Smooth muscle cell (in vitro differentiated cells): ENCODE data around the gene ITGA7. TPM values are rescaled to one million over a fixed set of nuclear protein-coding genes. Genes with fewer than 3 reads are reported as not detected.

Source experiments
- DNase-seq: peaks from one replicate; lab custom pipeline; 2025; ENCODE audit not compliant: unreplicated experiment; lab: John Stamatoyannopoulos, UW
- H2AFZ ChIP-seq: fragments of 200-600 bp; sonication (generic); 2 replicates; pipeline ENCODE4 v1.6.0; 2016; ENCODE audit warnings: antibody characterized with exemption, low read depth, mild to moderate bottlenecking
- H3F3A ChIP-seq: fragments of 200-600 bp; sonication (generic); 2 replicates; pipeline ENCODE4 v1.6.0; 2017; ENCODE audit warnings: antibody characterized with exemption, low read depth
- H3K27ac ChIP-seq: fragments of 200-600 bp; sonication (generic); 2 replicates; pipeline ENCODE4 v1.5.1; 2016; ENCODE audit warnings: low read depth, mild to moderate bottlenecking
- H3K27me3 ChIP-seq: fragments of 200-600 bp; sonication (generic); 2 replicates; pipeline ENCODE4 v1.6.1; 2016; ENCODE audit warnings: low read depth, mild to moderate bottlenecking
- H3K36me3 ChIP-seq: fragments of 200-600 bp; sonication (generic); 2 replicates; pipeline ENCODE4 v1.5.1; 2016; ENCODE audit warnings: low read depth
- H3K4me1 ChIP-seq: fragments of 200-600 bp; sonication (generic); 2 replicates; pipeline ENCODE4 v1.5.1; 2016; ENCODE audit warnings: low read depth
- H3K4me2 ChIP-seq: fragments of 200-600 bp; sonication (generic); 2 replicates; pipeline ENCODE4 v1.6.0; 2016; ENCODE audit warnings: mild to moderate bottlenecking
- H3K4me3 ChIP-seq: fragments of 200-600 bp; sonication (generic); 2 replicates; pipeline ENCODE4 v1.5.1; 2016; ENCODE audit warnings: mild to moderate bottlenecking
- H3K79me2 ChIP-seq: fragments of 200-600 bp; sonication (generic); 2 replicates; pipeline ENCODE4 v1.6.0; 2016; ENCODE audit warnings: low read depth, mild to moderate bottlenecking
- H3K9ac ChIP-seq: fragments of 200-600 bp; sonication (generic); 2 replicates; pipeline ENCODE4 v1.6.0; 2016; ENCODE audit warnings: low read depth
- H3K9me3 ChIP-seq: fragments of 200-600 bp; sonication (generic); replicated peaks from 2 replicates; pipeline ENCODE4 v1.5.1; 2016; ENCODE audit warnings: low read depth
- H4K20me1 ChIP-seq: fragments of 200-600 bp; sonication (generic); 2 replicates; pipeline ENCODE4 v1.6.0; 2016; ENCODE audit warnings: low read depth
- WGBS: methylation state at CpG from one replicate; pipeline ENCODE4 v1.1.7; 2016; ENCODE audit warnings: low lambda C conversion rate; 5-methylcytosine and 5-hydroxymethylcytosine counted together
- polyA plus RNA-seq: library from polyadenylated mRNA; unstranded; fragments of >200 nt; fragmentation: Nextera tagmentation; extraction: Ambion mirVana; gene quantifications from 2 replicates; pipeline ENCODE4 v1.2.1, GENCODE V29; 2016
- total RNA-seq: library from RNA; depleted of rRNA; stranded (reverse); fragments of >200 nt; gene quantifications from 2 replicates; pipeline ENCODE4 v1.2.3, GENCODE V29; 2014
- TF ChIP-seq, protein P1 (sequence below): fragments of 200-600 bp; sonication (generic); IDR thresholded peaks from 2 replicates; pipeline ENCODE4 v1.5.1; 2017; ENCODE audit warnings: borderline replicate concordance, mild to moderate bottlenecking, antibody characterized with exemption; ENCODE audit not compliant: insufficient read depth, poor library complexity, severe bottlenecking

The ITGA7 gene
- total and polyA plus RNA-seq, 2 experiments from 2014 or later = 0.90 to 1.1 TPM

DNA sequence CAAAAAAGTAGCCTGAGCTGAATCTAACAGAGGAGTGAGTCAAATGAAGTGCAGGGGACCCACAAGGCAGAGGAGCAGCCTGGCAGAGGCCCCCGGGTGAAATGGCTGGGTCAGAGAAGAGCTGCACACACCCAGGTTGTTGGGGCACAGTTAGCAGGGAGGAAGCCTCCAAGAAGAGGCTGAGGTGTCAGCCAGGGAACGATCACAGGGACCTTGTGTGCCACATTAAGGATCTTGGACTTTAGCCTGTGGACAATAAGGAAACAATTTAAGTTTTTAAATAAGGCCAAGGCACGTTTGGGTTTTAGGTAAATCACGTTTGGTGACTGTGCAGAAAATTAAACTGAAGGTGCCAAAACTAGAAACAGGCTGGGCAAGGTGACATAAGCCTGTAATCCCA lies 36.0 kb downstream of the ITGA7 start:
- no peaks in the 10 kb centered on the region for H3F3A ChIP-seq
- TF ChIP-seq, protein P1, sequence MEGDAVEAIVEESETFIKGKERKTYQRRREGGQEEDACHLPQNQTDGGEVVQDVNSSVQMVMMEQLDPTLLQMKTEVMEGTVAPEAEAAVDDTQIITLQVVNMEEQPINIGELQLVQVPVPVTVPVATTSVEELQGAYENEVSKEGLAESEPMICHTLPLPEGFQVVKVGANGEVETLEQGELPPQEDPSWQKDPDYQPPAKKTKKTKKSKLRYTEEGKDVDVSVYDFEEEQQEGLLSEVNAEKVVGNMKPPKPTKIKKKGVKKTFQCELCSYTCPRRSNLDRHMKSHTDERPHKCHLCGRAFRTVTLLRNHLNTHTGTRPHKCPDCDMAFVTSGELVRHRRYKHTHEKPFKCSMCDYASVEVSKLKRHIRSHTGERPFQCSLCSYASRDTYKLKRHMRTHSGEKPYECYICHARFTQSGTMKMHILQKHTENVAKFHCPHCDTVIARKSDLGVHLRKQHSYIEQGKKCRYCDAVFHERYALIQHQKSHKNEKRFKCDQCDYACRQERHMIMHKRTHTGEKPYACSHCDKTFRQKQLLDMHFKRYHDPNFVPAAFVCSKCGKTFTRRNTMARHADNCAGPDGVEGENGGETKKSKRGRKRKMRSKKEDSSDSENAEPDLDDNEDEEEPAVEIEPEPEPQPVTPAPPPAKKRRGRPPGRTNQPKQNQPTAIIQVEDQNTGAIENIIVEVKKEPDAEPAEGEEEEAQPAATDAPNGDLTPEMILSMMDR = no peak
- no peaks in the 10 kb centered on the region for H3K36me3 ChIP-seq
- no peak overlapping the region for H3K4me2 ChIP-seq
- no peaks in the 10 kb centered on the region for H3K79me2 ChIP-seq
- H3K4me3 ChIP-seq = no peak overlapping the region
- no peak for DNase-seq
- no peak overlapping the region for H3K9ac ChIP-seq
- H3K4me1 ChIP-seq = no peaks in the 10 kb centered on the region
- H3K9me3 ChIP-seq = no peaks in the 10 kb centered on the region
- H3K27ac ChIP-seq = no peak overlapping the region
- no peaks in the 10 kb centered on the region for H4K20me1 ChIP-seq
- peaks cover 5% of the 10 kb centered on the region for H3K27me3 ChIP-seq
- no peak overlapping the region for H2AFZ ChIP-seq
- WGBS = 70% methylated on average over 4 of the region's 4 CpGs

DNA sequence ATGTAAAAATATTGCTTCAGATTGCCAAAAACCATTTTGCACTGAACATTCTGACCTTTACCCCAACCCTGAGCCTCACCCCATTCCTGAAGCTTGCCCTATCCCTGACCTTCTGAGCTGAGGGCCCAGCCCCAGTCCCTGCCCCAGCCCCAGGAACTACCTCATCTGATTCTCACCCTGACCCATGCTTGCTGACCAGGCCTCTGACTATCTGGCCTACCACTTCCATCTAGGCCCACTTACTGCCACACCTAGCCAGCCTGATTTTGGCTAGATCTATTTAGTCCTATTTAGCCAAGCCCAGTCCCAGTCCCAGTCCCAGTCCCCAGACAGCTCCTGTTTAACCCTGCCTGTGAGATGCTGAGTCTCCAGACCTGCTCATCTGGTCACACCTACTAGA lies 37.4 kb downstream of the ITGA7 start:
- no peak overlapping the region for H3K4me2 ChIP-seq
- H3K4me1 ChIP-seq = no peaks in the 10 kb centered on the region
- H3K36me3 ChIP-seq = no peaks in the 10 kb centered on the region
- no peak overlapping the region for H2AFZ ChIP-seq
- no peaks in the 10 kb centered on the region for H4K20me1 ChIP-seq
- no peak overlapping the region for H3K27ac ChIP-seq
- no peaks in the 10 kb centered on the region for H3K9me3 ChIP-seq
- H3F3A ChIP-seq = no peaks in the 10 kb centered on the region
- peaks cover 5% of the 10 kb centered on the region for H3K27me3 ChIP-seq
- TF ChIP-seq, protein P1 = no peak
- no peak overlapping the region for H3K4me3 ChIP-seq
- no peak overlapping the region for H3K9ac ChIP-seq
- DNase-seq = no peak
- no peaks in the 10 kb centered on the region for H3K79me2 ChIP-seq

DNA sequence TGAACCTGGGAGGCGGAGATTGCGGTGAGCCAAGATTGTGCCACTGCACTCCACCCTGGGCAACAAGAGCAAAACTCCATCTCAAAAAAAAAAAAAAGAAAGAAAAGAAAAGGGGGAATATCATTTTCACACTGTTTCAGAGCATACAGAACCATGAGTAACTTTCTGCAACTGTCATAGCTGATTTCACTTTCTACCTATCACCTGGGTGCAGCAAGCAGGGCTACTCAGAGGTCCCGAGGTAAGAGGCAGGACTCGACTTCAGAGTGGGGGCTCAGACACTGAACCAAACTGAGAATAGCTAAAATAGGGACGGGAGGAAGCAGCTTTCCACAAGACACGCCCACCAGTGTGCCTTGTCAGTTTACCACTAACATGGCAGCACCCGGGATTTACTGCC lies 41.2 kb downstream of the ITGA7 start:
- TF ChIP-seq, protein P1 = no peak
- WGBS = 83% methylated on average over 7 of the region's 7 CpGs

DNA sequence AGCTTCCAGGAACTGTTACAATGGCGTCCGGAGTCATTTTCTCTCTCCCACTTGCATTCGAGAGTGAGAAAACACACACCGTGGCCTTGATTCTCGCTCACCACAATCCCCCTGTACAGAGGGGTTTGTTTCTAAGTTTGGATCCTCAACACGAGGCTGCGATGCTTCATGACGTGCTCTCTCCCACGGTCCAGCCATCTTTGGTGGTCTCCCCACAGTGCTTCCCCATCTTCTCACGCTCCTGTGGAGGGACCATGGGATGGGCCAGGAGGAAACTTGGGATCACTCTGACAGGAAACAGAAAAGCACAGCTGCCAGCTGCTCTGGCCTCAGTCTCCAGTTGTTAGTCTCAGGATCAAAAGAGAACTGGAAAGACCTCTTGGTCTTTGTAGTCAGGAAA lies 42.9 kb downstream of the ITGA7 start:
- Histone ChIP-seq H3K4me1 (no peaks in the 10 kb centered on the region), H2AFZ (no peak overlapping the region), H3K9me3 (no peaks in the 10 kb centered on the region), H4K20me1 (no peaks in the 10 kb centered on the region), H3K9ac (no peak overlapping the region), H3K36me3 (no peaks in the 10 kb centered on the region), H3K79me2 (no peaks in the 10 kb centered on the region), H3F3A (no peaks in the 10 kb centered on the region), H3K27ac (no peak overlapping the region), H3K27me3 (no peaks in the 10 kb centered on the region), H3K4me3 (no peak overlapping the region), H3K4me2 (no peak overlapping the region)
- DNase-seq = no peak
- WGBS = 94% methylated on average over 10 of the region's 10 CpGs
- TF ChIP-seq, protein P1 = no peak

More for the DNA sequence above, 41.2 kb downstream of the ITGA7 start:
- Histone ChIP-seq H2AFZ (no peak overlapping the region), H3K27ac (no peak overlapping the region), H3K27me3 (no peaks in the 10 kb centered on the region), H3K9me3 (no peaks in the 10 kb centered on the region), H3K4me2 (no peak overlapping the region), H3K9ac (no peak overlapping the region), H3K79me2 (no peaks in the 10 kb centered on the region), H3K4me3 (no peak overlapping the region), H3F3A (no peaks in the 10 kb centered on the region), H4K20me1 (no peaks in the 10 kb centered on the region), H3K36me3 (no peaks in the 10 kb centered on the region), H3K4me1 (no peaks in the 10 kb centered on the region)
- DNase-seq = no peak
